Activated naive CD4-positive, alpha-beta T cell treated with Interleukin-2 at 50 U/mL for 16 hours (primary cell): Measurements from ENCODE around the gene C3.
"Not testable (repeated sequence)": the region's sequence is repeated elsewhere in the genome, so short reads cannot be mapped to it uniquely, and the experiment has no call there.

Experiments
- DNase-seq: peaks from one replicate; pipeline ENCODE4 v3.0.0-alpha.2; 2020

C3 gene

GRCh38 chr19:6712231-6712630 is 8.2 kb downstream of the C3 start:
- no peak for DNase-seq

- no peak for DNase-seq
Measured at GRCh38 chr19:6711605-6712004, 8.8 kb downstream of the C3 start.

- DNase-seq, result no peak
Measured at GRCh38 chr19:6711078-6711361, 9.4 kb downstream of the C3 start.

- DNase-seq, result peak; percentile 17
Measured at GRCh38 chr19:6710273-6711077, 10.0 kb downstream of the C3 start.

- no peak for DNase-seq
Measured at GRCh38 chr19:6709549-6709948, 10.9 kb downstream of the C3 start.

GRCh38 chr19:6708913-6709312 is 11.5 kb downstream of the C3 start:
- DNase-seq, result not testable (repeated sequence)

GRCh38 chr19:6708346-6708745 is 12.1 kb downstream of the C3 start:
- no peak for DNase-seq

- DNase-seq, result no peak
Measured at GRCh38 chr19:6707658-6708018, 12.8 kb downstream of the C3 start.

GRCh38 chr19:6707011-6707657 is 13.3 kb downstream of the C3 start:
- no peak for DNase-seq

GRCh38 chr19:6706633-6706958 is 13.9 kb downstream of the C3 start:
- DNase-seq, result no peak

- no peak for DNase-seq
Measured at GRCh38 chr19:6705931-6706632, 14.4 kb downstream of the C3 start.

GRCh38 chr19:6700586-6701316 is 19.7 kb downstream of the C3 start:
- no peak for DNase-seq

- DNase-seq, result no peak
Measured at GRCh38 chr19:6699935-6700334, 20.5 kb downstream of the C3 start.

- DNase-seq, result no peak
Measured at GRCh38 chr19:6697291-6697690, 23.2 kb downstream of the C3 start.

GRCh38 chr19:6696239-6696820 is 24.1 kb downstream of the C3 start:
- no peak for DNase-seq

GRCh38 chr19:6694147-6694815 is 26.2 kb downstream of the C3 start:
- no peak for DNase-seq

- DNase-seq, result no peak
Measured at GRCh38 chr19:6693681-6694080, 26.8 kb downstream of the C3 start.

- DNase-seq, result no peak
Measured at GRCh38 chr19:6693056-6693471, 27.4 kb downstream of the C3 start.

GRCh38 chr19:6692027-6692426 is 28.4 kb downstream of the C3 start:
- DNase-seq, result no peak

GRCh38 chr19:6691342-6691741 is 29.1 kb downstream of the C3 start:
- no peak for DNase-seq

- no peak for DNase-seq
Measured at GRCh38 chr19:6690160-6690885, 30.1 kb downstream of the C3 start.

GRCh38 chr19:6687114-6687513 is 33.3 kb downstream of the C3 start:
- no peak for DNase-seq
